GM12891 (cell line): ENCODE data around the gene SMIM21.

Source experiments
- POLR2A ChIP-seq: IDR thresholded peaks from 2 replicates; pipeline ENCODE4 v1.6.1; 2011; ENCODE audit warnings: low read depth, low read length, control low read depth
- POLR2AphosphoS5 ChIP-seq: IDR thresholded peaks from 2 replicates; pipeline ENCODE4 v1.6.1; 2011; ENCODE audit warnings: low read depth, low read length, control low read depth
- POU2F2 ChIP-seq: IDR thresholded peaks from 2 replicates; pipeline ENCODE4 v1.6.1; 2011; ENCODE audit warnings: low read depth, mild to moderate bottlenecking, control low read depth, low read length, moderate library complexity
- SPI1 ChIP-seq: IDR thresholded peaks from 2 replicates; pipeline ENCODE4 v1.6.1; 2011; ENCODE audit warnings: low read depth, low read length, control low read depth
- TAF1 ChIP-seq: IDR thresholded peaks from 2 replicates; pipeline ENCODE4 v1.6.1; 2011; ENCODE audit warnings: low read depth, low read length, control low read depth

GRCh38 chr18:75384144-75384543, 43.4 kb downstream of the SMIM21 start:
- TF ChIP-seq TAF1, result no peak
- TF ChIP-seq POLR2A, result no peak
- TF ChIP-seq POLR2AphosphoS5, result no peak
- TF ChIP-seq SPI1, result no peak
- TF ChIP-seq POU2F2, result no peak
